ENCODE data around the gene LNPEP. TPM values are rescaled to one million over a fixed set of nuclear protein-coding genes. Genes with fewer than 3 reads are reported as not detected.

LNPEP gene
- total RNA-seq, 1 experiment from 2014 or later = 6.4 TPM

- peaks cover 33% of the 10 kb centered on the region for H3K4me1 Mint-ChIP-seq
- peaks cover 11% of the 10 kb centered on the region for H3K9me3 Mint-ChIP-seq
- H3K36me3 Mint-ChIP-seq = no peaks in the 10 kb centered on the region
- TF ChIP-seq ETV6 (CRISPR knock-in tag; IDR thresholded peaks at IDR 0.05) = no peak
- no peak for TF ChIP-seq STAT6 (CRISPR knock-in tag; conservative IDR thresholded peaks at IDR 0.05; ENCODE audit: low read depth)
- no peak overlapping the region for H3K27ac Mint-ChIP-seq
- POLR2A ChIA-PET = no interaction called here
- DNase-seq (ENCODE audit: low spot score) (no peak), ATAC-seq (no peak)
- CTCF ChIA-PET = interaction anchor here (0.9 to 1.5 kb wide), 2 partner anchors 95 to 114 kb away, joined by 3 to 6 read pairs; partner anchors contain the start of gene LIX1
- no peaks in the 10 kb centered on the region for H3K27me3 Mint-ChIP-seq (ENCODE audit: low read depth)
- no peak overlapping the region for H3K4me3 Mint-ChIP-seq
These were observed 111.2 kb downstream of the LNPEP start for GRCh38 chr5:97047076-97047475.

DNA sequence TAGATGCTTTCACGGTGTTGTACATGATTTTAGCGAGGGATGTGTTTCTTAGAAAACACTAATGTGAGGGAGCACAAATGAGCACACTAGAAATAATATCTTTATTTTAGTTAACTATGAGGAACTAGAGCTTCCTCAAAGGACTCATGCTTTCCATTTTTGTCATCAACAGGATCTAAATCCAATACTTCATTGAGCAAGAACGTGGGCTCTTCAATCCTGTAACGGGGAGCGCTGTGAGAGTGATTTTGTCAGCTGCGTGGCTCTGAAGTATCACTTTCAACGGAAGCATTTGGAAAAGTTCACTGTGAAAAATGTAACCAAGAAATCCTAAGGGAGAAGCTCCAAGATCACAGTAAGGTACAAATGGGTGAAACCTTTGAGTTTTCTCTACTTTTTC is 113.3 kb downstream of the LNPEP start:
- Mint-ChIP-seq H3K4me3 (no peak overlapping the region), H3K27ac (no peak overlapping the region), H3K36me3 (no peaks in the 10 kb centered on the region), H3K27me3 (ENCODE audit: low read depth) (no peaks in the 10 kb centered on the region), H3K4me1 (peaks cover 21% of the 10 kb centered on the region), H3K9me3 (peaks cover 20% of the 10 kb centered on the region)
- ATAC-seq (no peak), DNase-seq (ENCODE audit: low spot score) (no peak)
- no peak for TF ChIP-seq ZNF121 (CRISPR knock-in tag; IDR thresholded peaks at IDR 0.05)
- TF ChIP-seq, protein P1, sequence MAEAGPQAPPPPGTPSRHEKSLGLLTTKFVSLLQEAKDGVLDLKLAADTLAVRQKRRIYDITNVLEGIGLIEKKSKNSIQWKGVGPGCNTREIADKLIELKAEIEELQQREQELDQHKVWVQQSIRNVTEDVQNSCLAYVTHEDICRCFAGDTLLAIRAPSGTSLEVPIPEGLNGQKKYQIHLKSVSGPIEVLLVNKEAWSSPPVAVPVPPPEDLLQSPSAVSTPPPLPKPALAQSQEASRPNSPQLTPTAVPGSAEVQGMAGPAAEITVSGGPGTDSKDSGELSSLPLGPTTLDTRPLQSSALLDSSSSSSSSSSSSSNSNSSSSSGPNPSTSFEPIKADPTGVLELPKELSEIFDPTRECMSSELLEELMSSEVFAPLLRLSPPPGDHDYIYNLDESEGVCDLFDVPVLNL (CRISPR knock-in tag; IDR thresholded peaks at IDR 0.05; ENCODE audit: borderline replicate concordance, low read depth) = no peak
- TF ChIP-seq TCF7 (CRISPR knock-in tag; IDR thresholded peaks at IDR 0.05; ENCODE audit: low read depth) = no peak
- no peak for TF ChIP-seq GABPB1 (CRISPR knock-in tag; IDR thresholded peaks at IDR 0.05)
- TF ChIP-seq OVOL2 (CRISPR knock-in tag; IDR thresholded peaks at IDR 0.05; ENCODE audit: borderline replicate concordance) = no peak
- TF ChIP-seq, protein P2, sequence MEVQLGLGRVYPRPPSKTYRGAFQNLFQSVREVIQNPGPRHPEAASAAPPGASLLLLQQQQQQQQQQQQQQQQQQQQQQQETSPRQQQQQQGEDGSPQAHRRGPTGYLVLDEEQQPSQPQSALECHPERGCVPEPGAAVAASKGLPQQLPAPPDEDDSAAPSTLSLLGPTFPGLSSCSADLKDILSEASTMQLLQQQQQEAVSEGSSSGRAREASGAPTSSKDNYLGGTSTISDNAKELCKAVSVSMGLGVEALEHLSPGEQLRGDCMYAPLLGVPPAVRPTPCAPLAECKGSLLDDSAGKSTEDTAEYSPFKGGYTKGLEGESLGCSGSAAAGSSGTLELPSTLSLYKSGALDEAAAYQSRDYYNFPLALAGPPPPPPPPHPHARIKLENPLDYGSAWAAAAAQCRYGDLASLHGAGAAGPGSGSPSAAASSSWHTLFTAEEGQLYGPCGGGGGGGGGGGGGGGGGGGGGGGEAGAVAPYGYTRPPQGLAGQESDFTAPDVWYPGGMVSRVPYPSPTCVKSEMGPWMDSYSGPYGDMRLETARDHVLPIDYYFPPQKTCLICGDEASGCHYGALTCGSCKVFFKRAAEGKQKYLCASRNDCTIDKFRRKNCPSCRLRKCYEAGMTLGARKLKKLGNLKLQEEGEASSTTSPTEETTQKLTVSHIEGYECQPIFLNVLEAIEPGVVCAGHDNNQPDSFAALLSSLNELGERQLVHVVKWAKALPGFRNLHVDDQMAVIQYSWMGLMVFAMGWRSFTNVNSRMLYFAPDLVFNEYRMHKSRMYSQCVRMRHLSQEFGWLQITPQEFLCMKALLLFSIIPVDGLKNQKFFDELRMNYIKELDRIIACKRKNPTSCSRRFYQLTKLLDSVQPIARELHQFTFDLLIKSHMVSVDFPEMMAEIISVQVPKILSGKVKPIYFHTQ (CRISPR knock-in tag; IDR thresholded peaks at IDR 0.05) = no peak
- TF ChIP-seq NR2C2 (CRISPR knock-in tag; IDR thresholded peaks at IDR 0.05) = no peak
- TF ChIP-seq FOXP4 (CRISPR knock-in tag; IDR thresholded peaks at IDR 0.05) = no peak
- TF ChIP-seq FOXJ3 (CRISPR knock-in tag; IDR thresholded peaks at IDR 0.05; ENCODE audit: borderline replicate concordance) = no peak
- no peak for TF ChIP-seq GRHL2 (CRISPR knock-in tag; IDR thresholded peaks at IDR 0.05; ENCODE audit: insufficient replicate concordance, severe bottlenecking)
- TF ChIP-seq ZNF396 (CRISPR knock-in tag; IDR thresholded peaks at IDR 0.05; ENCODE audit: borderline replicate concordance) = no peak
- TF ChIP-seq, protein P3, sequence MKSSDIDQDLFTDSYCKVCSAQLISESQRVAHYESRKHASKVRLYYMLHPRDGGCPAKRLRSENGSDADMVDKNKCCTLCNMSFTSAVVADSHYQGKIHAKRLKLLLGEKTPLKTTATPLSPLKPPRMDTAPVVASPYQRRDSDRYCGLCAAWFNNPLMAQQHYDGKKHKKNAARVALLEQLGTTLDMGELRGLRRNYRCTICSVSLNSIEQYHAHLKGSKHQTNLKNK (CRISPR knock-in tag; IDR thresholded peaks at IDR 0.05) = no peak
- TF ChIP-seq MLX (CRISPR knock-in tag; IDR thresholded peaks at IDR 0.05) = no peak
- ChIA-PET POLR2A (no interaction called here), CTCF (interaction anchor here (1.8 kb wide), 1 partner anchor 94 kb away, joined by 5 read pairs; the partner anchor contains the start of gene LIX1)

Measured in WTC11 (cell line).